Keratinocyte (primary cell): Measurements from ENCODE around the gene C14orf119. TPM values are rescaled to one million over a fixed set of nuclear protein-coding genes. Genes with fewer than 3 reads are reported as not detected.

ENCODE experiments used
- DNase-seq: peaks from one replicate; pipeline ENCODE4 v3.0.0-alpha.2; 2011; ENCODE audit warnings: low read depth, missing footprints, low spot score
- FAIRE-seq: peaks from 2 replicates; lab custom pipeline; 2011; peaks lifted over from hg19 to GRCh38; lab: Jason Lieb, UNC
- H2AFZ ChIP-seq: 2 replicates; pipeline ENCODE4 v1.6.0; 2012; ENCODE audit warnings: low read length, control low read depth, inconsistent platforms; ENCODE audit not compliant: control insufficient read depth
- H3K27ac ChIP-seq: 2 replicates; pipeline ENCODE4 v1.5.1; 2011; ENCODE audit warnings: low read length; ENCODE audit not compliant: control insufficient read depth, insufficient read depth
- H3K27me3 ChIP-seq: 3 replicates; pipeline ENCODE4 v1.6.0; 2011; ENCODE audit warnings: low read length; ENCODE audit not compliant: control insufficient read depth, insufficient read depth; ENCODE audit errors: extremely low read depth
- H3K36me3 ChIP-seq, 2 experiments: 2 replicates in 1 of 2; 3 replicates in 1 of 2; pipeline ENCODE4 v1.5.1; 2011; ENCODE audit warnings: low read length in 2 of 2, mild to moderate bottlenecking in 1 of 2; ENCODE audit not compliant: control insufficient read depth in 2 of 2, insufficient read depth in 2 of 2; ENCODE audit errors: extremely low read depth in 1 of 2
- H3K4me1 ChIP-seq: 3 replicates; pipeline ENCODE4 v1.5.1; 2011; ENCODE audit warnings: low read length; ENCODE audit not compliant: control insufficient read depth, insufficient read depth; ENCODE audit errors: extremely low read depth
- H3K4me2 ChIP-seq: 3 replicates; pipeline ENCODE4 v1.6.0; 2011; ENCODE audit warnings: low read depth, low read length; ENCODE audit not compliant: control insufficient read depth, insufficient read depth; ENCODE audit errors: extremely low read depth
- H3K4me3 ChIP-seq, 3 experiments: fragments of 200-600 bp in 1 of 3; sonication (generic) in 1 of 3; 2 replicates in 2 of 3; 3 replicates in 1 of 3; pipeline ENCODE4 v1.5.1; 2011 to 2016; ENCODE audit warnings: low read length in 3 of 3, mild to moderate bottlenecking in 3 of 3, control low read depth in 2 of 3, inconsistent platforms in 1 of 3, low read depth in 1 of 3, mixed read lengths in 1 of 3, mixed run types in 1 of 3, moderate library complexity in 1 of 3; ENCODE audit not compliant: control insufficient read depth in 2 of 3, insufficient read depth in 2 of 3; ENCODE audit errors: extremely low read depth in 1 of 3
- H3K79me2 ChIP-seq: 2 replicates; pipeline ENCODE4 v1.6.0; 2012; ENCODE audit warnings: low read length; ENCODE audit not compliant: control insufficient read depth, insufficient read depth
- H3K9ac ChIP-seq: 3 replicates; pipeline ENCODE4 v1.6.0; 2011; ENCODE audit warnings: low read length; ENCODE audit not compliant: control insufficient read depth, insufficient read depth; ENCODE audit errors: extremely low read depth
- H3K9me1 ChIP-seq: 3 replicates; pipeline ENCODE4 v1.6.0; 2011; ENCODE audit warnings: low read length; ENCODE audit not compliant: control insufficient read depth, insufficient read depth; ENCODE audit errors: extremely low read depth
- H3K9me3 ChIP-seq: 2 replicates; pipeline ENCODE4 v1.5.1; 2012; ENCODE audit warnings: low read depth, low read length; ENCODE audit not compliant: control insufficient read depth
- H4K20me1 ChIP-seq: 3 replicates; pipeline ENCODE4 v1.6.0; 2011; ENCODE audit warnings: low read length; ENCODE audit not compliant: control insufficient read depth, insufficient read depth; ENCODE audit errors: extremely low read depth
- EZH2 ChIP-seq: IDR thresholded peaks from one replicate; pipeline ENCODE4 v1.6.1; 2012; ENCODE audit warnings: inconsistent platforms, mild to moderate bottlenecking, low read length, moderate library complexity
- dilution Hi-C: fragments of 300-500 bp; cut with MboI; formaldehyde crosslinking; loops from one replicate; pipeline ENCODE4 v1.7.0; 2020; ENCODE audit warnings: low sequenced_read_pairs; ENCODE audit not compliant: extremely low pct_ligation_motif_present
- polyA plus RNA-seq, 5 experiments: library from polyadenylated mRNA; depleted of rRNA in 3 of 5; stranded (reverse) in 3 of 5; stranded (forward) in 1 of 5; unstranded in 1 of 5; fragments of >200 nt; gene quantifications; 1 replicate in 1 of 5; 2 replicates in 3 of 5; 3 replicates in 1 of 5; pipeline versions ENCODE4 v1.2.1 to v1.2.3, GENCODE V29; 2011 to 2012; ENCODE audit warnings: missing spikeins in 2 of 5, low read depth in 1 of 5, low replicate concordance in 1 of 5
- TF ChIP-seq, protein P1 (sequence below), 3 experiments: IDR thresholded peaks in 1 of 3; conservative IDR thresholded peaks in 1 of 3; optimal IDR thresholded peaks in 1 of 3; 2 replicates in 2 of 3; 3 replicates in 1 of 3; pipeline versions ENCODE3 to v1.5.1; 2011; ENCODE audit warnings: low read length in 3 of 3, mild to moderate bottlenecking in 3 of 3, moderate library complexity in 2 of 3, control low read depth in 1 of 3, inconsistent platforms in 1 of 3; ENCODE audit not compliant: insufficient read depth in 2 of 3; ENCODE audit errors: extremely low read depth in 1 of 3

Gene C14orf119
- polyA plus RNA-seq, 1 donor (not counting 4 experiments of a cell fraction or from before 2014, with no cell fraction given), result 73.7 TPM

DNA sequence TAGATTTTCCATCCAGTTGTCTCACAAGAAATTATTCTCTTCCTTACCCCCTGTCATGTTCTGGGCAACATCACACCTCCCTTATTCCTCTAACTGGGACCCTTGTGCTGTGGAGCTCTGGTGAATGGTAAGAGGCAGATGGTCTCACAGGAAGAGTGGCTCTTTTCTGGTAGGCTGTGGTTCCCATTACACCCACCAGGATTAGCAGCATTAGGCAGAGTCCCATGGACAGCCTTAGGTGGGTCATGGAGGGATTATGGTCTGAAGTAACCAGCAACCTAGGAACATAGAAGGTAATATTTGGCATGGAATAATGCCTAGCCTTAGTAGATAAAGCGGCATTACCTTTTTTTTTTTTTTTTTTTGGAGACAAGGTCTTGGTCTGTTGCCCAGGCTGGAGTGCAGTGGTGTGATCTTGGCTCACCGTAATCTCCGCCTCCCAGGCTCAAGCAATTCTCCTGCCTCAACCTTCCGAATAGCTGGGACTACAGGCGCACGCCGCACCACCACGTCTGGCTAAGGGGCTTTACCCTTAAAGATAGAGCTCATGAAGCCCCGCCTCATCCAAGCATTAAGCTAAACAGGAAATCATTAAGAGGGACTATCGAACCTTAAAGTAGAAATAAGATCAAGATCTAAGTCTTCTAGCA lies 4.0 kb downstream of the C14orf119 start:
- H3K36me3 ChIP-seq, result peaks cover 5 to 17% of the 10 kb centered on the region in 2 experiments
- TF ChIP-seq EZH2, result no peak
- TF ChIP-seq, protein P1, sequence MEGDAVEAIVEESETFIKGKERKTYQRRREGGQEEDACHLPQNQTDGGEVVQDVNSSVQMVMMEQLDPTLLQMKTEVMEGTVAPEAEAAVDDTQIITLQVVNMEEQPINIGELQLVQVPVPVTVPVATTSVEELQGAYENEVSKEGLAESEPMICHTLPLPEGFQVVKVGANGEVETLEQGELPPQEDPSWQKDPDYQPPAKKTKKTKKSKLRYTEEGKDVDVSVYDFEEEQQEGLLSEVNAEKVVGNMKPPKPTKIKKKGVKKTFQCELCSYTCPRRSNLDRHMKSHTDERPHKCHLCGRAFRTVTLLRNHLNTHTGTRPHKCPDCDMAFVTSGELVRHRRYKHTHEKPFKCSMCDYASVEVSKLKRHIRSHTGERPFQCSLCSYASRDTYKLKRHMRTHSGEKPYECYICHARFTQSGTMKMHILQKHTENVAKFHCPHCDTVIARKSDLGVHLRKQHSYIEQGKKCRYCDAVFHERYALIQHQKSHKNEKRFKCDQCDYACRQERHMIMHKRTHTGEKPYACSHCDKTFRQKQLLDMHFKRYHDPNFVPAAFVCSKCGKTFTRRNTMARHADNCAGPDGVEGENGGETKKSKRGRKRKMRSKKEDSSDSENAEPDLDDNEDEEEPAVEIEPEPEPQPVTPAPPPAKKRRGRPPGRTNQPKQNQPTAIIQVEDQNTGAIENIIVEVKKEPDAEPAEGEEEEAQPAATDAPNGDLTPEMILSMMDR (optimal IDR thresholded peaks at IDR 0.05 in 1 of 3, IDR thresholded peaks at IDR 0.05 in 1 of 3, conservative IDR thresholded peaks at IDR 0.05 in 1 of 3; ENCODE audit: extremely low read depth in 1 of 3, insufficient read depth in 2 of 3, low read length in 3 of 3), result no peak
- no peak overlapping the region for H2AFZ ChIP-seq
- H3K9ac ChIP-seq, result no peak overlapping the region
- DNase-seq, result no peak
- no peak overlapping the region for H3K27ac ChIP-seq
- peaks cover 12% of the 10 kb centered on the region for H3K4me1 ChIP-seq
- peaks cover 46% of the 10 kb centered on the region for H3K79me2 ChIP-seq
- dilution Hi-C loops, result no loop called here
- H3K27me3 ChIP-seq, result no peaks in the 10 kb centered on the region
- H3K4me3 ChIP-seq, result no peak overlapping the region
- H4K20me1 ChIP-seq, result peaks cover 11% of the 10 kb centered on the region
- no peak for FAIRE-seq
- no peak overlapping the region for H3K4me2 ChIP-seq
- no peaks in the 10 kb centered on the region for H3K9me3 ChIP-seq
- H3K9me1 ChIP-seq, result peaks cover 4% of the 10 kb centered on the region

DNA sequence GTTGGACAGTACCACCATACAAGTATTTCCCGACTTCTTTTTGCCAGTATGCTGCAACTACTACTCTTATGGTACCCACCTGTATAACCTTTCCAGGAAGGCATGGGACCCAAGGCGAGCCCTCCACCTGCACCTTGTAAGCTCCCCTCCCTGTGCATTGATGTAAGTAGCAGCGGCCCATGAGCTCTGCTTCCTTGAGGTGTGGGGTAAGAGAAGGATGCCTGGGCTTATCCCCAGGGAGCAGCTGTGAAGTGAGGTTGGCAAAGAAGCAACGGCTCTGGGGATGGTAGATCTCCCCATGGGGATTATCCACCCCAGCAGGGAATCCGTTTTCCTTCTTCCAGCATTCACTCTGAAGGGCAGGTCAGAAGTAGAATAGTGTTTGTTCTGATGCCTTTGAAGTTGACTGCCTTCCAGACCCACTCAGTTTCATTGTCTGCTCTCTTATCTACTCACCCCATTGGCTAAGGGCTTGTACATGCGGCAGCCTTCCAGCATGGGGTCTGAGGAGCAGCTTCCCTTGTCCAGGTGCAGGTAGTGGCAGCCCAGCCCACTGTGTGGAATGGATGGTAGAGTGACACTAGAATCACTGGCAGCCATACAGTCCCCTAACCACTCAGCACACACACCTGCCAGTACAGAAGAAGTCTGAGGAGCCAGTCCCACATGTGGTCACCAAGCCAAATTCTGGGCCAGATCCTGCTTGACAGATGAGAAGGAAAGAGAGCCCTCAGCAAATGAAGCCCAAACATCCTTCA lies 6.1 kb downstream of the C14orf119 start:
- no peak overlapping the region for H2AFZ ChIP-seq
- TF ChIP-seq, protein P1 (optimal IDR thresholded peaks at IDR 0.05 in 1 of 3, IDR thresholded peaks at IDR 0.05 in 1 of 3, conservative IDR thresholded peaks at IDR 0.05 in 1 of 3; ENCODE audit: extremely low read depth in 1 of 3, insufficient read depth in 2 of 3, low read length in 3 of 3), result no peak
- no peak for TF ChIP-seq EZH2
- no peak overlapping the region for H3K4me2 ChIP-seq
- H3K4me1 ChIP-seq, result peaks cover 12% of the 10 kb centered on the region
- no peak for DNase-seq
- dilution Hi-C loops, result no loop called here
- H3K36me3 ChIP-seq, result peaks cover 5 to 17% of the 10 kb centered on the region in 2 experiments
- no peak for FAIRE-seq
- H3K9me1 ChIP-seq, result peaks cover 4% of the 10 kb centered on the region
- H3K4me3 ChIP-seq, result no peak overlapping the region
- H3K27ac ChIP-seq, result no peak overlapping the region
- no peaks in the 10 kb centered on the region for H3K9me3 ChIP-seq
- peaks cover 31% of the 10 kb centered on the region for H3K79me2 ChIP-seq
- H3K27me3 ChIP-seq, result no peaks in the 10 kb centered on the region
- no peak overlapping the region for H3K9ac ChIP-seq
- peaks cover 9% of the 10 kb centered on the region for H4K20me1 ChIP-seq
